ENCODE results near the gene MRPS24. TPM values are rescaled to one million over a fixed set of nuclear protein-coding genes. Genes with fewer than 3 reads are reported as not detected.

Gene MRPS24
- total RNA-seq, 1 experiment from 2014 or later = 135 TPM

DNA sequence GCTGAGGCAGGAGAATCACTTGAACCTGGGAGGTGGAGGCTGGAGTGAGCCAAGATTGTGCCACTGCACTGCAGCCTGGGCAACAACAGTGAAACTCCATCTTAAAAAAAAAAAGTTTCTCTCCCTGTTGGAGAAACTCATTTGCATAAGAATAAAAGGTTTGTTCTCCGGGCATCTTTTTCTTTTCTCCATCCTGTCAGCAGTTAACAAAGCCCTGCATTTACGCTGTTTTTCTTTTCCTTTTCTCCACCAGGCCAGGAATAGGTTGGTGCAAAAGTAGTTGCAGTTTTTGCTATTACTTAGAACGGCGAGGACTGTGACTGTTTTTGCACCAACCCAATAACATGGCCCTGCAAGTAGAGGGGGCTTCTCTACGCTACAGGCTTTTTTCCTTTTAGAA is 46.6 kb upstream of the MRPS24 start:
- Mint-ChIP-seq H3K4me1 (peaks cover 22% of the 10 kb centered on the region), H3K36me3 (peaks cover 24% of the 10 kb centered on the region), H3K27me3 (ENCODE audit: low read depth) (no peaks in the 10 kb centered on the region; the same call in 1 of the 2 replicates), H3K4me3 (no peak overlapping the region), H3K27ac (0 out of 2 replicates have a peak overlapping the region, but pooled peaks have one; percentile 60), H3K9me3 (peaks cover 46% of the 10 kb centered on the region)
- ChIA-PET POLR2A (no interaction called here), CTCF (no interaction called here)
- DNase-seq (ENCODE audit: low spot score) (no peak), ATAC-seq (peak; percentile 36; the same call in 1 of the 2 replicates)
- TF ChIP-seq, protein P1, sequence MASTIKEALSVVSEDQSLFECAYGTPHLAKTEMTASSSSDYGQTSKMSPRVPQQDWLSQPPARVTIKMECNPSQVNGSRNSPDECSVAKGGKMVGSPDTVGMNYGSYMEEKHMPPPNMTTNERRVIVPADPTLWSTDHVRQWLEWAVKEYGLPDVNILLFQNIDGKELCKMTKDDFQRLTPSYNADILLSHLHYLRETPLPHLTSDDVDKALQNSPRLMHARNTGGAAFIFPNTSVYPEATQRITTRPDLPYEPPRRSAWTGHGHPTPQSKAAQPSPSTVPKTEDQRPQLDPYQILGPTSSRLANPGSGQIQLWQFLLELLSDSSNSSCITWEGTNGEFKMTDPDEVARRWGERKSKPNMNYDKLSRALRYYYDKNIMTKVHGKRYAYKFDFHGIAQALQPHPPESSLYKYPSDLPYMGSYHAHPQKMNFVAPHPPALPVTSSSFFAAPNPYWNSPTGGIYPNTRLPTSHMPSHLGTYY (CRISPR knock-in tag; IDR thresholded peaks at IDR 0.05) = no peak
- no peak for TF ChIP-seq ZNF423 (CRISPR knock-in tag; IDR thresholded peaks at IDR 0.05)
- TF ChIP-seq, protein P2, sequence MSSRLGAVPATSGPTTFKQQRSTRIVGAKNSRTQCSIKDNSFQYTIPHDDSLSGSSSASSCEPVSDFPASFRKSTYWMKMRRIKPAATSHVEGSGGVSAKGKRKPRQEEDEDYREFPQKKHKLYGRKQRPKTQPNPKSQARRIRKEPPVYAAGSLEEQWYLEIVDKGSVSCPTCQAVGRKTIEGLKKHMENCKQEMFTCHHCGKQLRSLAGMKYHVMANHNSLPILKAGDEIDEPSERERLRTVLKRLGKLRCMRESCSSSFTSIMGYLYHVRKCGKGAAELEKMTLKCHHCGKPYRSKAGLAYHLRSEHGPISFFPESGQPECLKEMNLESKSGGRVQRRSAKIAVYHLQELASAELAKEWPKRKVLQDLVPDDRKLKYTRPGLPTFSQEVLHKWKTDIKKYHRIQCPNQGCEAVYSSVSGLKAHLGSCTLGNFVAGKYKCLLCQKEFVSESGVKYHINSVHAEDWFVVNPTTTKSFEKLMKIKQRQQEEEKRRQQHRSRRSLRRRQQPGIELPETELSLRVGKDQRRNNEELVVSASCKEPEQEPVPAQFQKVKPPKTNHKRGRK (CRISPR knock-in tag; IDR thresholded peaks at IDR 0.05; ENCODE audit: borderline replicate concordance) = no peak
- no peak for TF ChIP-seq NR1H2 (CRISPR knock-in tag; IDR thresholded peaks at IDR 0.05)
- no peak for TF ChIP-seq ZNF416 (CRISPR knock-in tag; IDR thresholded peaks at IDR 0.05)
- TF ChIP-seq, protein P3, sequence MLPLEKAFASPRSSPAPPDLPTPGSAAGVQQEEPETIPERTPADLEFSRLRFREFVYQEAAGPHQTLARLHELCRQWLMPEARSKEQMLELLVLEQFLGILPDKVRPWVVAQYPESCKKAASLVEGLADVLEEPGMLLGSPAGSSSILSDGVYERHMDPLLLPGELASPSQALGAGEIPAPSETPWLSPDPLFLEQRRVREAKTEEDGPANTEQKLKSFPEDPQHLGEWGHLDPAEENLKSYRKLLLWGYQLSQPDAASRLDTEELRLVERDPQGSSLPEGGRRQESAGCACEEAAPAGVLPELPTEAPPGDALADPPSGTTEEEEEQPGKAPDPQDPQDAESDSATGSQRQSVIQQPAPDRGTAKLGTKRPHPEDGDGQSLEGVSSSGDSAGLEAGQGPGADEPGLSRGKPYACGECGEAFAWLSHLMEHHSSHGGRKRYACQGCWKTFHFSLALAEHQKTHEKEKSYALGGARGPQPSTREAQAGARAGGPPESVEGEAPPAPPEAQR (CRISPR knock-in tag; IDR thresholded peaks at IDR 0.05) = no peak
- TF ChIP-seq MXD4 (CRISPR knock-in tag; IDR thresholded peaks at IDR 0.05; ENCODE audit: borderline replicate concordance) = no peak
- no peak for TF ChIP-seq CBFB (CRISPR knock-in tag; IDR thresholded peaks at IDR 0.05; ENCODE audit: low read depth)
- TF ChIP-seq, protein P4, sequence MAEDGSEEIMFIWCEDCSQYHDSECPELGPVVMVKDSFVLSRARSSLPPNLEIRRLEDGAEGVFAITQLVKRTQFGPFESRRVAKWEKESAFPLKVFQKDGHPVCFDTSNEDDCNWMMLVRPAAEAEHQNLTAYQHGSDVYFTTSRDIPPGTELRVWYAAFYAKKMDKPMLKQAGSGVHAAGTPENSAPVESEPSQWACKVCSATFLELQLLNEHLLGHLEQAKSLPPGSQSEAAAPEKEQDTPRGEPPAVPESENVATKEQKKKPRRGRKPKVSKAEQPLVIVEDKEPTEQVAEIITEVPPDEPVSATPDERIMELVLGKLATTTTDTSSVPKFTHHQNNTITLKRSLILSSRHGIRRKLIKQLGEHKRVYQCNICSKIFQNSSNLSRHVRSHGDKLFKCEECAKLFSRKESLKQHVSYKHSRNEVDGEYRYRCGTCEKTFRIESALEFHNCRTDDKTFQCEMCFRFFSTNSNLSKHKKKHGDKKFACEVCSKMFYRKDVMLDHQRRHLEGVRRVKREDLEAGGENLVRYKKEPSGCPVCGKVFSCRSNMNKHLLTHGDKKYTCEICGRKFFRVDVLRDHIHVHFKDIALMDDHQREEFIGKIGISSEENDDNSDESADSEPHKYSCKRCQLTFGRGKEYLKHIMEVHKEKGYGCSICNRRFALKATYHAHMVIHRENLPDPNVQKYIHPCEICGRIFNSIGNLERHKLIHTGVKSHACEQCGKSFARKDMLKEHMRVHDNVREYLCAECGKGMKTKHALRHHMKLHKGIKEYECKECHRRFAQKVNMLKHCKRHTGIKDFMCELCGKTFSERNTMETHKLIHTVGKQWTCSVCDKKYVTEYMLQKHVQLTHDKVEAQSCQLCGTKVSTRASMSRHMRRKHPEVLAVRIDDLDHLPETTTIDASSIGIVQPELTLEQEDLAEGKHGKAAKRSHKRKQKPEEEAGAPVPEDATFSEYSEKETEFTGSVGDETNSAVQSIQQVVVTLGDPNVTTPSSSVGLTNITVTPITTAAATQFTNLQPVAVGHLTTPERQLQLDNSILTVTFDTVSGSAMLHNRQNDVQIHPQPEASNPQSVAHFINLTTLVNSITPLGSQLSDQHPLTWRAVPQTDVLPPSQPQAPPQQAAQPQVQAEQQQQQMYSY (CRISPR knock-in tag; IDR thresholded peaks at IDR 0.05) = no peak
- no peak for TF ChIP-seq FOXK1 (CRISPR knock-in tag; IDR thresholded peaks at IDR 0.05)

DNA sequence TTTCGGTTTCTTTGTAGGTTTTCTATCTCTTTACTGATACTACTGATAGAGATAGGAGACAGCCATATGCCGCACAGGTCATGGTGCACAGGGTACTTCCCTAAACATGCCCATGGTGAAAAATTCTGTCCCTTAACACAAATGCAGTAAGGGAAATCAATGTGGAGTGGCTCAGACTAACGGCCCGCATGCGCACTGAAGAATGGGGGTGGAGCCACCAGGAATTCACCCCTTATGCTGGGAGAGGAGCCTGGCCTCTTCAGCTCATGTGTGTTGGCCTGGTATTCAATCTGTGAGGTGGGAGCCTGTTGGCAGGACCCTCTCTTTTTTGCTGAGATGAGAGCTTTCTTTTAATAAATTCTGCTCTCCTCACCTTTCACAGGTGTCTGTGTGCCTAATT is 45.5 kb upstream of the MRPS24 start:
- H3K9me3 Mint-ChIP-seq = peaks cover 44% of the 10 kb centered on the region
- ChIA-PET CTCF (interaction anchor here (0.7 kb wide), 1 partner anchor 39 kb away, joined by 4 read pairs; no protein-coding TSS in a partner anchor), POLR2A (no interaction called here)
- DNase-seq (ENCODE audit: low spot score) (peak; percentile 15), ATAC-seq (peak; percentile 70)
- TF ChIP-seq, protein P5, sequence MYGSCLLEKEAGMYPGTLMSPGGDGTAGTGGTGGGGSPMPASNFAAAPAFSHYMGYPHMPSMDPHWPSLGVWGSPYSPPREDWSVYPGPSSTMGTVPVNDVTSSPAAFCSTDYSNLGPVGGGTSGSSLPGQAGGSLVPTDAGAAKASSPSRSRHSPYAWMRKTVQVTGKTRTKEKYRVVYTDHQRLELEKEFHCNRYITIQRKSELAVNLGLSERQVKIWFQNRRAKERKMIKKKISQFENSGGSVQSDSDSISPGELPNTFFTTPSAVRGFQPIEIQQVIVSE (CRISPR knock-in tag; IDR thresholded peaks at IDR 0.05; ENCODE audit: borderline replicate concordance) = no peak
- TF ChIP-seq, protein P6, sequence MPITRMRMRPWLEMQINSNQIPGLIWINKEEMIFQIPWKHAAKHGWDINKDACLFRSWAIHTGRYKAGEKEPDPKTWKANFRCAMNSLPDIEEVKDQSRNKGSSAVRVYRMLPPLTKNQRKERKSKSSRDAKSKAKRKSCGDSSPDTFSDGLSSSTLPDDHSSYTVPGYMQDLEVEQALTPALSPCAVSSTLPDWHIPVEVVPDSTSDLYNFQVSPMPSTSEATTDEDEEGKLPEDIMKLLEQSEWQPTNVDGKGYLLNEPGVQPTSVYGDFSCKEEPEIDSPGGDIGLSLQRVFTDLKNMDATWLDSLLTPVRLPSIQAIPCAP (CRISPR knock-in tag; IDR thresholded peaks at IDR 0.05) = no peak
- no peak for TF ChIP-seq FOXJ3 (CRISPR knock-in tag; IDR thresholded peaks at IDR 0.05; ENCODE audit: borderline replicate concordance)
- no peak for TF ChIP-seq JUN (CRISPR knock-in tag; IDR thresholded peaks at IDR 0.05)
- no peak for TF ChIP-seq ZNF317 (CRISPR knock-in tag; IDR thresholded peaks at IDR 0.05; ENCODE audit: borderline replicate concordance, low read depth)
- H3K4me1 Mint-ChIP-seq = peaks cover 22% of the 10 kb centered on the region
- H3K36me3 Mint-ChIP-seq = peaks cover 24% of the 10 kb centered on the region
- H3K27ac Mint-ChIP-seq = no peak overlapping the region; the same call in 1 of the 2 replicates
- H3K27me3 Mint-ChIP-seq (ENCODE audit: low read depth) = no peaks in the 10 kb centered on the region; the same call in 1 of the 2 replicates
- H3K4me3 Mint-ChIP-seq = no peak overlapping the region

Measured in WTC11 (cell line).